ENCODE data around the gene CTTNBP2.

DNA sequence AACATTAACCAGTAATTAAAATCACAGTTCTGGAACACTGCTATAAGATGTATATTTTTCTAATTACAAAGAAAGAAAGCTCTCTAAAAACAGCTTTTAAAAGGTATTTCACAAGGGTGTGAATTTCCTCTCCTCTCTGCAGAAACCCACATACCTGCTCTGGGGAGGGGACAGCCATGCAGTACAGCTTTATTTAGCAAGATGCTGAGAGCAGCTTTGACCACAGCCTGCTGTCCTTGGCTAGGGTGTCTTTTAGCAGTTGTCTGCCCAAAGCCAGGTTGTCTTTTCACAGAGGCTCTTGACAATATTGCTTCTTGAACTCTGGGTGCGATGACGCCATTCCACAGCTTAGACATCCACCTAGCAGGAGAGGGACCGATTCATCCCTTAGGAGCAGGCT lies 148.3 kb downstream of the CTTNBP2 start:
- TF ChIP-seq, protein P1, sequence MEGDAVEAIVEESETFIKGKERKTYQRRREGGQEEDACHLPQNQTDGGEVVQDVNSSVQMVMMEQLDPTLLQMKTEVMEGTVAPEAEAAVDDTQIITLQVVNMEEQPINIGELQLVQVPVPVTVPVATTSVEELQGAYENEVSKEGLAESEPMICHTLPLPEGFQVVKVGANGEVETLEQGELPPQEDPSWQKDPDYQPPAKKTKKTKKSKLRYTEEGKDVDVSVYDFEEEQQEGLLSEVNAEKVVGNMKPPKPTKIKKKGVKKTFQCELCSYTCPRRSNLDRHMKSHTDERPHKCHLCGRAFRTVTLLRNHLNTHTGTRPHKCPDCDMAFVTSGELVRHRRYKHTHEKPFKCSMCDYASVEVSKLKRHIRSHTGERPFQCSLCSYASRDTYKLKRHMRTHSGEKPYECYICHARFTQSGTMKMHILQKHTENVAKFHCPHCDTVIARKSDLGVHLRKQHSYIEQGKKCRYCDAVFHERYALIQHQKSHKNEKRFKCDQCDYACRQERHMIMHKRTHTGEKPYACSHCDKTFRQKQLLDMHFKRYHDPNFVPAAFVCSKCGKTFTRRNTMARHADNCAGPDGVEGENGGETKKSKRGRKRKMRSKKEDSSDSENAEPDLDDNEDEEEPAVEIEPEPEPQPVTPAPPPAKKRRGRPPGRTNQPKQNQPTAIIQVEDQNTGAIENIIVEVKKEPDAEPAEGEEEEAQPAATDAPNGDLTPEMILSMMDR (IDR thresholded peaks at IDR 0.05) = no peak
- no peak for TF ChIP-seq EZH2 (IDR thresholded peaks at IDR 0.05; ENCODE audit: borderline replicate concordance, insufficient read depth, low read depth, low read length, poor library complexity, severe bottlenecking)
